ENCODE measurements around the gene THOC1.

- TF ChIP-seq POLR2AphosphoS5 (IDR thresholded peaks at IDR 0.05) (no peak), CTCF (IDR thresholded peaks at IDR 0.05) (no peak), POLR2A (IDR thresholded peaks at IDR 0.05) (no peak), EP300 (IDR thresholded peaks at IDR 0.05) (no peak)
Measured at GRCh38 chr18:272650-273049, 4.8 kb upstream of the THOC1 start.
